Neural progenitor cell (in vitro differentiated cells): ENCODE data around the gene SUGCT. TPM values are rescaled to one million over a fixed set of nuclear protein-coding genes. Genes with fewer than 3 reads are reported as not detected.

Experiments used
- DNase-seq: peaks from one replicate; pipeline ENCODE4 v3.0.0-alpha.2; 2016; ENCODE audit warnings: low spot score
- H2AFZ ChIP-seq: fragments of 200-600 bp; sonication (generic); replicated peaks from 2 replicates; pipeline ENCODE4 v1.6.1; 2016; ENCODE audit warnings: antibody characterized with exemption
- H3F3A ChIP-seq: fragments of 200-600 bp; sonication (generic); 2 replicates; pipeline ENCODE4 v1.6.1; 2016; ENCODE audit warnings: antibody characterized with exemption, low read depth
- H3K27ac ChIP-seq: fragments of 200-600 bp; sonication (generic); 2 replicates; pipeline ENCODE4 v1.5.1; 2016; ENCODE audit warnings: mild to moderate bottlenecking
- H3K27me3 ChIP-seq: fragments of 200-600 bp; sonication (generic); 2 replicates; pipeline ENCODE4 v1.6.1; 2016; ENCODE audit warnings: mild to moderate bottlenecking, moderate library complexity
- H3K36me3 ChIP-seq: fragments of 200-600 bp; sonication (generic); 2 replicates; pipeline ENCODE4 v1.5.1; 2016
- H3K4me1 ChIP-seq: fragments of 200-600 bp; sonication (generic); 2 replicates; pipeline ENCODE4 v1.6.1; 2016; ENCODE audit warnings: mixed run types
- H3K4me2 ChIP-seq: fragments of 200-600 bp; sonication (generic); 2 replicates; pipeline ENCODE4 v1.6.1; 2016
- H3K4me3 ChIP-seq: fragments of 200-600 bp; sonication (generic); 2 replicates; pipeline ENCODE4 v1.5.1; 2016
- H3K79me2 ChIP-seq: fragments of 200-600 bp; sonication (generic); 2 replicates; pipeline ENCODE4 v1.6.1; 2016; ENCODE audit warnings: low read depth
- H3K9ac ChIP-seq: fragments of 200-600 bp; sonication (generic); 2 replicates; pipeline ENCODE4 v1.6.1; 2016
- H3K9me3 ChIP-seq: fragments of 200-600 bp; sonication (generic); 2 replicates; pipeline ENCODE4 v1.5.1; 2016; ENCODE audit warnings: low read depth
- H4K20me1 ChIP-seq: fragments of 200-600 bp; sonication (generic); 2 replicates; pipeline ENCODE4 v1.6.1; 2016; ENCODE audit warnings: low read depth
- H3K27ac Mint-ChIP-seq: 3 replicates; pipeline ENCODE4 v1.8.0; 2021; ENCODE audit warnings: mixed read lengths
- H3K27me3 Mint-ChIP-seq: 2 replicates; pipeline ENCODE4 v1.8.0; 2022; ENCODE audit warnings: low read depth, mild to moderate bottlenecking, inconsistent platforms, moderate library complexity, mixed read lengths; ENCODE audit not compliant: insufficient read depth
- H3K36me3 Mint-ChIP-seq: 3 replicates; pipeline ENCODE4 v1.8.0; 2021; ENCODE audit warnings: mixed read lengths
- H3K4me1 Mint-ChIP-seq: 3 replicates; pipeline ENCODE4 v1.8.0; 2021; ENCODE audit warnings: mixed read lengths
- H3K4me3 Mint-ChIP-seq: 3 replicates; pipeline ENCODE4 v1.8.0; 2021; ENCODE audit warnings: mild to moderate bottlenecking, moderate library complexity, mixed read lengths
- H3K9me3 Mint-ChIP-seq: 3 replicates; pipeline ENCODE4 v1.8.0; 2020; ENCODE audit warnings: mixed read lengths
- EZH2 ChIP-seq: fragments of 200-600 bp; sonication (generic); IDR thresholded peaks from 2 replicates; pipeline ENCODE4 v1.6.1; 2017; ENCODE audit warnings: antibody characterized with exemption, mild to moderate bottlenecking, moderate library complexity
- EZH2phosphoT487 ChIP-seq: fragments of 200-600 bp; sonication (generic); IDR thresholded peaks from 2 replicates; pipeline ENCODE4 v1.6.1; 2017; ENCODE audit warnings: antibody characterized with exemption
- total RNA-seq: library from RNA; depleted of rRNA; stranded (reverse); fragments of >200 nt; gene quantifications from 2 replicates; pipeline ENCODE4 v1.2.3, GENCODE V29; 2015; ENCODE audit warnings: low replicate concordance
- TF ChIP-seq, protein P1 (sequence below): fragments of 200-600 bp; sonication (generic); IDR thresholded peaks from 2 replicates; pipeline ENCODE4 v1.5.1; 2017; ENCODE audit warnings: antibody characterized with exemption, mild to moderate bottlenecking

The SUGCT gene
- total RNA-seq, 1 donor from 2014 or later: 10.1 TPM

DNA sequence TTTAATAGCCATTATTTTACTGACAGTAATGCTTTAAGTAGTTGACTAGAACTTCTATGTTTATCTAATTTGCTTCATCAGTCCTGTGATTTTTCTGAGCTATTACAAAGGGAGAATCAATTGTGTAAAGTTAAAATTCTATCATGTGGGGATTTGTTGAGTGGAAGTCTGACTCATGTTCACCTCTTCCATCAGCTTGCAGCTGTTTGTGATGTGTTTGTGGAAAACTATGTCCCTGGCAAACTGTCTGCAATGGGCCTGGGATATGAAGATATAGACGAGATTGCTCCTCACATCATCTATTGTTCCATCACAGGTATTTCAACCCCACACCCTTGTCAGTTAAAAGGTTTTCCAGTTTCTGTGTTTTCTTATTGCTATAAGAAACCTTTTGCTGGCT is 59.9 kb downstream of the SUGCT start:
- Histone ChIP-seq H3K9ac (no peak overlapping the region), H3K36me3 (no peaks in the 10 kb centered on the region), H3K9me3 (no peaks in the 10 kb centered on the region), H3K27ac (no peak overlapping the region), H2AFZ (no peak overlapping the region), H3K4me2 (no peak overlapping the region), H3K4me1 (no peaks in the 10 kb centered on the region), H3K4me3 (no peak overlapping the region), H3K27me3 (no peaks in the 10 kb centered on the region), H3K79me2 (no peaks in the 10 kb centered on the region), H3F3A (no peaks in the 10 kb centered on the region), H4K20me1 (no peaks in the 10 kb centered on the region)
- no peaks in the 10 kb centered on the region for H3K4me1 Mint-ChIP-seq
- no peaks in the 10 kb centered on the region for H3K36me3 Mint-ChIP-seq
- no peak overlapping the region for H3K4me3 Mint-ChIP-seq
- TF ChIP-seq, protein P1, sequence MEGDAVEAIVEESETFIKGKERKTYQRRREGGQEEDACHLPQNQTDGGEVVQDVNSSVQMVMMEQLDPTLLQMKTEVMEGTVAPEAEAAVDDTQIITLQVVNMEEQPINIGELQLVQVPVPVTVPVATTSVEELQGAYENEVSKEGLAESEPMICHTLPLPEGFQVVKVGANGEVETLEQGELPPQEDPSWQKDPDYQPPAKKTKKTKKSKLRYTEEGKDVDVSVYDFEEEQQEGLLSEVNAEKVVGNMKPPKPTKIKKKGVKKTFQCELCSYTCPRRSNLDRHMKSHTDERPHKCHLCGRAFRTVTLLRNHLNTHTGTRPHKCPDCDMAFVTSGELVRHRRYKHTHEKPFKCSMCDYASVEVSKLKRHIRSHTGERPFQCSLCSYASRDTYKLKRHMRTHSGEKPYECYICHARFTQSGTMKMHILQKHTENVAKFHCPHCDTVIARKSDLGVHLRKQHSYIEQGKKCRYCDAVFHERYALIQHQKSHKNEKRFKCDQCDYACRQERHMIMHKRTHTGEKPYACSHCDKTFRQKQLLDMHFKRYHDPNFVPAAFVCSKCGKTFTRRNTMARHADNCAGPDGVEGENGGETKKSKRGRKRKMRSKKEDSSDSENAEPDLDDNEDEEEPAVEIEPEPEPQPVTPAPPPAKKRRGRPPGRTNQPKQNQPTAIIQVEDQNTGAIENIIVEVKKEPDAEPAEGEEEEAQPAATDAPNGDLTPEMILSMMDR: no peak
- no peak for TF ChIP-seq EZH2
- TF ChIP-seq EZH2phosphoT487: no peak
- H3K27ac Mint-ChIP-seq: no peak overlapping the region
- DNase-seq: no peak
- no peaks in the 10 kb centered on the region for H3K27me3 Mint-ChIP-seq
- H3K9me3 Mint-ChIP-seq: no peaks in the 10 kb centered on the region

DNA sequence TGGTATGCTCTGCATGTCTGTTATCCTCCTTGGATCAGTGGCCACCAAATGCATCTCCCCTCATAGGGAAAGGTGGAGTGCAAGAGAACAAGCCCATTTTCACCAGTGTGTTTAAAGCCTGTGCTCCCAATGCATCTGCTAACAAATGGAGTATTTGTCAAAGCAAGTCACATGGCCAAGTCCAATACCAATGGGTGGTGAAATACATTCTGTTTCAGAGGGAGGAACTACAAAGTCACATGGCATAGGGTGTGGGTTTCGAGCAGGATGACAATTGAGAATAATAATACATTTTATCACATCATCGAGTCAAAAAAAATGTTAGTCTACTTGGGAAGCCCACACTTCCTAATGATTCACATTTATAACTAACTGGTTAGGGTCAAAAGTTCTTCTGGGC is 62.7 kb downstream of the SUGCT start:
- no peaks in the 10 kb centered on the region for H3K27me3 ChIP-seq
- TF ChIP-seq EZH2phosphoT487: no peak
- TF ChIP-seq, protein P1: no peak
- TF ChIP-seq EZH2: no peak
- no peak overlapping the region for H3K27ac ChIP-seq
- H3K4me3 ChIP-seq: no peak overlapping the region
- H2AFZ ChIP-seq: no peak overlapping the region
- no peaks in the 10 kb centered on the region for H3K4me1 ChIP-seq
- H3K9ac ChIP-seq: no peak overlapping the region
- no peak for DNase-seq
- no peaks in the 10 kb centered on the region for H3K36me3 ChIP-seq
- H3K79me2 ChIP-seq: no peaks in the 10 kb centered on the region
- H3K27me3 Mint-ChIP-seq: no peaks in the 10 kb centered on the region
- no peaks in the 10 kb centered on the region for H3K36me3 Mint-ChIP-seq
- no peaks in the 10 kb centered on the region for H3F3A ChIP-seq
- no peak overlapping the region for H3K4me2 ChIP-seq
- no peak overlapping the region for H3K27ac Mint-ChIP-seq
- H3K9me3 Mint-ChIP-seq: no peaks in the 10 kb centered on the region
- H3K9me3 ChIP-seq: no peaks in the 10 kb centered on the region
- no peak overlapping the region for H3K4me3 Mint-ChIP-seq
- H3K4me1 Mint-ChIP-seq: no peaks in the 10 kb centered on the region
- H4K20me1 ChIP-seq: no peaks in the 10 kb centered on the region

DNA sequence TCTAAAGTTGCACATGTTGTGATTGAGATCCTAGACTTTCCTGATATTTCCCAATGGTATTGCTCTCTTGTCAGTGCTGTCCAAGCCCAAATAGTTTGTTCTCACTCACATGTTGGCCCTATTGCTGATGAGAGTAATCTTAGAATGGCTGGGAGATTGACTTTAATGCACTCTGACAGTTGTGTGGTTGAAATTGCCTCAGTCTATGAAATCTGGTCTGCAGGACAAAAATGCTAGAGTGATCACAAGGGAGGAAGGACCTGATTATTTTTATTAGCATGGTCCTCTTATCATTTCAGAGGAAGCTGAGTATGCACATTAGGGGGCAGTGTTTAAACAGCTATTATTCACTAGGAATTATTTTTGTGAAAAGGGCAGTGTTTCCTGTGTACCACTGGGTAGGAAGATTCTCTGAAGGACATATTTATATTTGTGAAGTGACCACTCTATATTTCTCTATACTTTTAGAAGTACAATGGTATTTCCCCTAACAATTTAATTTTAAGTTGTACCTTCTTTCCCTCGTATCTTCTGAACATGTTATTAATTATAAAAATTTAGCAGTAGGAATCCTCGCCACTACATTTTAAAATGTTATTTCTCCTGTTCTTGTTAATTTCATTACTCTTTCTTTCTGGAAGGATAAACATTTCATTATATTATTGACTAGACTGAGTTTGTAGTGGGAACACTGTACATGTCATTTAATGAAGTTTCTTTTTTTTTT is 64.4 kb downstream of the SUGCT start:
- no peak overlapping the region for H3K4me3 Mint-ChIP-seq
- no peaks in the 10 kb centered on the region for H3K4me1 Mint-ChIP-seq
- Histone ChIP-seq H3K27ac (no peak overlapping the region), H3K27me3 (no peaks in the 10 kb centered on the region), H3K4me2 (no peak overlapping the region), H3K4me1 (no peaks in the 10 kb centered on the region), H3K9ac (no peak overlapping the region), H3K9me3 (no peaks in the 10 kb centered on the region), H2AFZ (no peak overlapping the region), H4K20me1 (no peaks in the 10 kb centered on the region), H3K4me3 (no peak overlapping the region), H3K79me2 (no peaks in the 10 kb centered on the region), H3F3A (no peaks in the 10 kb centered on the region), H3K36me3 (no peaks in the 10 kb centered on the region)
- peak; percentile 11 for DNase-seq
- no peaks in the 10 kb centered on the region for H3K36me3 Mint-ChIP-seq
- no peak overlapping the region for H3K27ac Mint-ChIP-seq
- no peaks in the 10 kb centered on the region for H3K9me3 Mint-ChIP-seq
- TF ChIP-seq, protein P1: peak; percentile 47
- no peak for TF ChIP-seq EZH2phosphoT487
- no peaks in the 10 kb centered on the region for H3K27me3 Mint-ChIP-seq
